Keratinocyte (primary cell): ENCODE measurements around the gene BTG2.

Experiments
- CTCF ChIP-seq, 3 experiments: IDR thresholded peaks in 1 of 3; conservative IDR thresholded peaks in 1 of 3; optimal IDR thresholded peaks in 1 of 3; 2 replicates in 2 of 3; 3 replicates in 1 of 3; pipeline versions ENCODE3 to v1.5.1; 2011; ENCODE audit warnings: low read length in 3 of 3, mild to moderate bottlenecking in 3 of 3, moderate library complexity in 2 of 3, control low read depth in 1 of 3, inconsistent platforms in 1 of 3; ENCODE audit not compliant: insufficient read depth in 2 of 3; ENCODE audit errors: extremely low read depth in 1 of 3
- EZH2 ChIP-seq: IDR thresholded peaks from one replicate; pipeline ENCODE4 v1.6.1; 2012; ENCODE audit warnings: inconsistent platforms, mild to moderate bottlenecking, low read length, moderate library complexity

- TF ChIP-seq CTCF (optimal IDR thresholded peaks at IDR 0.05 in 1 of 3, IDR thresholded peaks at IDR 0.05 in 1 of 3, conservative IDR thresholded peaks at IDR 0.05 in 1 of 3; ENCODE audit: extremely low read depth in 1 of 3, insufficient read depth in 2 of 3, low read length in 3 of 3) (no peak), EZH2 (no peak)
Measured at GRCh38 chr1:203286161-203286984, 18.9 kb upstream of the BTG2 start.
